Transverse colon (tissue), 4 donors: Measurements from ENCODE around the gene SCN3A.

Experiments
- POLR2A ChIP-seq: fragments of 450-650 bp; IDR thresholded peaks from one replicate; pipeline ENCODE4 v1.6.1; 2016; ENCODE audit warnings: antibody characterized with exemption, mild to moderate bottlenecking, moderate library complexity
- POLR2AphosphoS5 ChIP-seq, 3 donors: sonication (generic); formaldehyde crosslinking; IDR thresholded peaks; one replicate each; pipeline ENCODE4 v1.6.1; 2016; ENCODE audit warnings: antibody characterized with exemption in 3 of 3
- TF ChIP-seq, protein P1 (sequence below), 5 experiments: fragments of 200-600 bp in 3 of 5; fragments of 450-650 bp in 2 of 5; sonication (generic) in 3 of 5; IDR thresholded peaks; 1 replicate in 2 of 5; 2 replicates in 3 of 5; pipeline ENCODE4 v1.5.1; 2016 to 2017; ENCODE audit warnings: antibody characterized with exemption in 5 of 5, inconsistent platforms in 3 of 5, mild to moderate bottlenecking in 2 of 5, moderate library complexity in 1 of 5

DNA sequence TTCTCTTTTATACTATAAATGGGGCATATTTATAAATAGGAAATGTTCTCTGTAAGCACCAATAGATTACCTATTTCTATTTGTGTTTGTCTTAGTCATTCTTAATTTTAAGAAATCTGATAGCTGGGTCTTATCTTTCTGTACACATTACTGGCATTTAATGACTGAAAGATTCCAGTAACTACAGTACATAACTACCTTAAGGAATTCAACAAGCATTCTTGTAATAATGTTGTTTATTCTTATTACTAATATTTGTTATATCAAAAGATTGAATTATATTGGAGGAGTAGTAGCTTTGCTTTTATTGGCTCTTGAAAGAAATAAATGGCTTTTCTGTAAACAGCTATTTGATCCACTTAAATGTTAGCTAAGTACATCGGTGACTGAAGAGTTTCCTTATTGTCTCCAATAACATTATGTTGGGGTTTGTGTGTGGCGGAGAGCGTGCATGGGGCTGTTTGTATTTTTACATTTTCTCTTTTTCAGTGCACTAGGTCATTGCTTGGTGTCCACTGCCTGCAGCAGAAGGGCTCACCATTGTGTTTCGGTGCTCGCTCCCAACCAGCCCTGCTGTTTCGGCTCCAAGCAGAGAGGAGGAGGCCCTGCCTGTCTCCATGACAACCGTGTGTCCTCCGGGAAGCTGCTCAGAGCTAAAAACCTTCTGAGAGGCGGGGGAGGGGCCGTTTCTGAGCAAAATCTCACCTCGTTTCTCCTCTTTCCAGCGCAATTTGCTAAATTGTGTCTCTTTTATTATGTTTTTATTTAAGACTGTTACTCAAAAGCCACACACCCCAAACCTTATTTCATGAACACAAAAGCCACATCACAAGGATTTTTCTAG, 136.0 kb downstream of the SCN3A start:
- TF ChIP-seq, protein P1, sequence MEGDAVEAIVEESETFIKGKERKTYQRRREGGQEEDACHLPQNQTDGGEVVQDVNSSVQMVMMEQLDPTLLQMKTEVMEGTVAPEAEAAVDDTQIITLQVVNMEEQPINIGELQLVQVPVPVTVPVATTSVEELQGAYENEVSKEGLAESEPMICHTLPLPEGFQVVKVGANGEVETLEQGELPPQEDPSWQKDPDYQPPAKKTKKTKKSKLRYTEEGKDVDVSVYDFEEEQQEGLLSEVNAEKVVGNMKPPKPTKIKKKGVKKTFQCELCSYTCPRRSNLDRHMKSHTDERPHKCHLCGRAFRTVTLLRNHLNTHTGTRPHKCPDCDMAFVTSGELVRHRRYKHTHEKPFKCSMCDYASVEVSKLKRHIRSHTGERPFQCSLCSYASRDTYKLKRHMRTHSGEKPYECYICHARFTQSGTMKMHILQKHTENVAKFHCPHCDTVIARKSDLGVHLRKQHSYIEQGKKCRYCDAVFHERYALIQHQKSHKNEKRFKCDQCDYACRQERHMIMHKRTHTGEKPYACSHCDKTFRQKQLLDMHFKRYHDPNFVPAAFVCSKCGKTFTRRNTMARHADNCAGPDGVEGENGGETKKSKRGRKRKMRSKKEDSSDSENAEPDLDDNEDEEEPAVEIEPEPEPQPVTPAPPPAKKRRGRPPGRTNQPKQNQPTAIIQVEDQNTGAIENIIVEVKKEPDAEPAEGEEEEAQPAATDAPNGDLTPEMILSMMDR (IDR thresholded peaks at IDR 0.05) = no peak
- TF ChIP-seq POLR2AphosphoS5 (IDR thresholded peaks at IDR 0.05) (no peak), POLR2A (no peak)
